COR-L47 (cell line): ENCODE data around the gene CTNNBL1.
A peak's percentile ranks its signal among the peaks of the same experiment; 100 is the strongest.

Experiments
- DNase-seq: peaks from one replicate; lab custom pipeline; 2025; lab: John Stamatoyannopoulos, UW

CTNNBL1 gene

DNA sequence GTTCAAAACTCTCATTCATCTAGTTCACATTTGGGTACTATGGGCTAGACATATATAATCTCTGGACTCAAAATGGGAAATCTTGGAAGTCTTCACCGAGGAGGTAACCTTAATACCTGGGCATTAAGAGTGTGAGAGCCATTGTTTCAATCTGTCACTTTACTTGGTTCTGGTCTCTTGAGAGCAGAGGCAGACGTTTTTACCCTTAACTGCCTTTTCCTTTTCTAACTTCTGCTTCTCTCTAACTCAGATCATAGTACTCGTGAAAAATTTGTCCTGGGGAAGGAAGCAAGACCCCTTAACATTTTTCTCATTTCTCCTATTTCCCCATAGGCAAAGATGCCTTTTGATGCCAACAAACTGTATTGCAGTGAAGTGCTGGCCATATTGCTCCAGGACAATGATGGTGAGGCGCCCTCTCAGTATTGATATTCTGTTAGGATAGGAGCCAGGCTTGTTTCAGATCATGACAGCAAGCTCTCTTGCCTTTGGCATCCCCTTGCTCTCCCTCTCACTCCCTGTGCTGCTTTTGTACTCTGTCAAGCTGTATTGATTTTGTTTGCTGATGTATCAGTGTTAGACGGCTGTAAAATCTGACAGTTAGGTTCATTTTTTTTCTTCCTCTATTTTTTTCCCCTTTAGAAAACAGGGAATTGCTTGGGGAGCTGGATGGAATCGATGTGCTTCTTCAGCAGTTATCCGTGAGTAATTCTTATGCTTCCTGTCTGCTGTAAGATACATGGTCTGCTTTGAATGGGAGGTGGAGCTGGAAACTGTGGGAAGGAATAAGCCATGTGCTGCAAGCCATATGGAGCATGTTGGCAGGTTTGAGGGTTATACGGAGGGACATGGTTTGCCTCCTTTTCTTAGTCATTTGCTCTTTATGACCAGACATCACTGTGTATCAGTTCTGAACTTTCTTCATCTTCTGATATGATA is 83.5 kb downstream of the CTNNBL1 start:
- no peak for DNase-seq

DNA sequence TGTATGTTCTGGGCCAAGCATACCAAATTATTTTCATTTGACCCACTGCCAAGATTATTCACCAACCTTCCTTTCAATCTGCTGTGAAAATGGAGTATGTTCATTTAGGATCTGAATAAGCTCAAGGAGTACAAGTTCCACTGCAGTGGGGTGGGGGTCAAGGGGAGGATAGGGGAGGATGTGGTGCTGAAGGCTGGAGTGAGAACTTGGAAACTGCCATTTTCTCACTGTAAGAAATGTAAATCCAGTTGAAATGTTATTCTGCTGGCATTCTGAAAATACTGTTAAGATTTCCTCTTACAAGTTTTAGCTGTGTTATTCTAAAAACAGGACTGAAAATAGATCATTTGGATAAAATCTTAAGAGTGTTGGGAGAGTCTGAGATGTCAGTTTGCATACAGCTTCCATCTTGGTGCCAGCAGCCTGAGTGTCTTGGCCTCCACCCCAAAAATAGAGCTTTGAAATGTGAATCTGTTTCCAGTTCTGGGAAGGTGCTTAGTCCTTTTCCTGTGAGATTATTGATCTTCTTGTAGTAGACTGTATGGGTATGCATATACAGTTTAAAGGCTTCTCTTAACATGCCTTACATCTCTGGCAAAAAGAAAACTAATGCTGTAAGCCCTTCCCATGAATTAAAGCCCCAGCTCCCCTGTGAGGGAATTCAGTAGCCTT is 84.3 kb downstream of the CTNNBL1 start:
- DNase-seq = no peak

GRCh38 chr20:37781626-37782025 is 87.8 kb downstream of the CTNNBL1 start:
- no peak for DNase-seq

DNA sequence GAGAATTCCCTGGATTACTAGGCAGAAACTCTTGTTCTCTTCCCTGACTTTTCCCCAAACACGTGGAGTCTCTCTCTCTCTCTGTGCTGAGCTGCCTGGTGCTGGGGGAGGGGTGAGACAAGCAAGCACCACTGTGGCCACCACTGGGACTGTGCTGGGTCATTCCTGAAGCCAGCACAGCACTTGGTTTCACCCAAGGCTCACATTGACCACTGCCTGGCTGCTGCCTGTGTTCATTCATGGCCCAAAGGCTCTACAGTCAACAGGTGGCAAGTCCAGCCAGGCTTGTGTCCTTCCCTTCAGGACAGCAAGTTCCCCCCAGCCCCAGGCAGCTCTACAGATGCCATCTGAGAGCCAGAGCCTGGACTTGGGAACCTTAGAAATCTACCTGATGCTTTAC is 92.2 kb downstream of the CTNNBL1 start:
- no peak for DNase-seq

DNA sequence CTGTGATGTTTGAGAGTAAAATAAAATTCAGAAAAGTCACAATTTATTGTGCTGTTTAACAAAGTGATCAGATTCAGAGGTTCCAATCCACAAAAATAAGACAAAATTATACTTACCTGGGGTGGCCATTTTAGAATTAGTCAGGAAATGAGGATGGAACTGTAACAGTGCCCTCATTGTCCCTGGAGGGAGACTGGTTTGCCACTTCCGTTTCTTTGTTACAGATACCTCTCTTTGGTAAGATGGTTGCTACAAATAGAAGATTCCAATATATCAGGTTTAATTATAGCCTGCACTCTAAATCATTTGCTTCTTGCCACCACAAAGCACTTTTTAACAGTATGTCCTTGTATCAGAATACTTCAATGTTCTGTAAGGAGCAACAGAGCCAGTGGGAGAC is 95.6 kb downstream of the CTNNBL1 start:
- no peak for DNase-seq

DNA sequence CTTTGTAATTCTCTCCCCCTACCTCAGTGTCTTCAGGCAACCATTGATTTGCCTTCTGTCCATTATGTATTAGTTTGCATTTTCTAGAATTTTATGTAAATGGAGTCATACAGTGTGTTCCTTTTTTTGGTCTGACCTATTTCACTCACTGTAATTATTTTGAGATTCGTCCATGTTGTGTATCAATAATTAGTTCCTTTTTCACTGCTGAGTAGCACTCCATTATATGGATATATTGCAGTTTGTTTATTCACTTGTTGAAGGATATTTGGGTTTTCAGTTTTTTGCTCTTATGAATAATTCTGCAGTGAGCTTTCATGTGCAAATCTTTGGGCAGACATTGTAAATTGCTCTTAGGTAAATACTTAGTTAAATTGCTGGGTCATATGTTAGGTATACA is 97.1 kb downstream of the CTNNBL1 start:
- no peak for DNase-seq

DNA sequence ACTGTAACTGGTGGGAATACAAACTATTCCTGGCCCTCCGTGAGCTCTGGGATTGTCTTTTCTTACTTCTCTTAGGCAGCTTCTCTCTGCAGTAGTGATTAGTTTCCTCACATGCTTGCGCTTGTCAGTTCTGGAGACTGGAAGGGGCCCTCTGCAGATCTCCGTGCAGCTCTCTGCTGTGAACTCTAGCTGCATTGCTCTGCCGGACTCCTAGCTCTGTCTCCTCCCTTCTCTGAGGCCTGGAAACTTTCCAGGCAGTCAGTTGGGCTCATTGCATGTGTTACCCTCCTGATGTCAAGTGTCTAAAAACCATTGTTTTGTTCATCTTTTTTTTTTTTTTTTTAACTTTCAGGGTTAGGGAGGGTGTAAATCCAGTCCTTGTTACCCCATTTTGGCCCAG is 102.3 kb downstream of the CTNNBL1 start:
- no peak for DNase-seq

DNA sequence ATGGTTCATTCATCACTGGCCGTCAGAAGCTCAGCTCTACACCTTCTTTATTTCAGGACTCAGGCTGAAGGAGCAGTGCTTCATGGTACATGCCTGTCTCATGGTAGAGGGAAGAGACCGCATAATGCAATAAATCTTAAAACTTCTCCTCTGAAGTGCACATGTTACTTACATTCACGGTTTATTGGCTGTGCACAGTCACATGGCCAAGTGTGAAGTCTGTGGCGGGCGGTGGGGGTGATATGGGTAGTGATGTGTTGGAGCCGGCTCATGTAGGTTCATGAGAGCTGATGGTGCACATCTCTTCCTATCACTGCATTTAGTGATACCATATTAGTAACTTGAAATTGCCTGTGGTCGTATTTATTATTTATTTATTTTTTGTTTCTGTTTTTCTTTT is 102.9 kb downstream of the CTNNBL1 start:
- no peak for DNase-seq

DNA sequence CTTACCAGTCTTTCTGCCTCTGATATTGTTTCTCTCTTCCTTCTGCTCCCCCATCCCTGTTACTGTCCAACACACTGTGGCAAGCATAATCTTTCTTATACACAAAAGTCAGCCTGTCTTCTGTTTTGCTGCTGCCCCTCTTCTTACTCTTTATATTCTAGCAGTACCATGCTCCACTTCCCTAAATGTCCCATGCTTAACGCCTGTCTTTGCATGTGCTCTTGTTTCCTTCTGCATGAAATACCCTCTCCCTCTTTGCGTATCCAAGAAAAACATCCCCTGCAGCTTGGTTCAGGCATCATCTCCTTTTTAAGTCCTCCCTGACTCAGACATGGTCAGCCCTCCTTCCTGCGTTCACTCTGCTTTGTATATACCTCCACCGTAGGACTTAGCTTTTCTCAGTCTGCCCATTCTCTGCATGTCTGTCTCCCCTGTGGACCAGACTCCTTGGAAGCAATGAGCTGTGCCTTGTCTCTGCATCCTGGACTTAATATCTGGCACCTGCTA is 103.9 kb downstream of the CTNNBL1 start:
- peak; percentile 11 for DNase-seq

DNA sequence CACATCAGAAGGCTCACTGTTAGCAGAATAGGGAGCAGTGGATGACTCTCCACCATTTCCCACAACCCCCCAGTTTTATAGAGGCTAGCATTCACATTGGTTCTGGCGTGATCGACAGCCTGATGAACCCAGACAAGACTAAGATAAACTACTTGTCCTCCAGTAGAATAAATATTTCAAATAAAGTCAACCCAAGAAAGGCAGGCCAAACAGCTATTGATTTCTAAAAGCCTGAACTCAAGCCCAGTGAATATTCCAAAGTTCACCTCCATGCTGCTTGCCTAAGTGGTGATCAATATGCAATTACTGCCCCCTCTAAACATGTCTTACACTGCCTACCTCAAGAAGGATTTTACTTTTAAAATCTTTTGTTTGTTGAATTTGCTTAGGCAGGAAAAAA is 104.5 kb downstream of the CTNNBL1 start:
- DNase-seq = no peak

DNA sequence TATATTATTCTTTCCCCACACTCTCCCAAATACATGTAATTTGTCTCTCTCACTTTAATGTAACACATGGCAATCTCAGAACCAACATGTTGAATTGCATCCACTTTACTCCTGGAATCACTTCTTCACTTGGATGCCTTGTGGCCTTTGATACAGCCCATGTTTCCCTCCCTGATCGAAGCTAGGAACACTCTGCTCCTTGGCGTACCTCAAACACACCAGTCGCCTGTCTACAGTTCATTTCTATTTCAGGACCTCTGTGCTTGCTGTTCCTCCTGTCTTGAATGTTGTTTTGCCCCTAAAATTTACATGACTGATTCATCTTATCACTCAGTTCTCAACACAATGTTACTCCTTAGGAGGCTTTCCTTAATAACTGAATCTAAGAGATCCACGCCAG is 106.8 kb downstream of the CTNNBL1 start:
- DNase-seq = no peak

DNA sequence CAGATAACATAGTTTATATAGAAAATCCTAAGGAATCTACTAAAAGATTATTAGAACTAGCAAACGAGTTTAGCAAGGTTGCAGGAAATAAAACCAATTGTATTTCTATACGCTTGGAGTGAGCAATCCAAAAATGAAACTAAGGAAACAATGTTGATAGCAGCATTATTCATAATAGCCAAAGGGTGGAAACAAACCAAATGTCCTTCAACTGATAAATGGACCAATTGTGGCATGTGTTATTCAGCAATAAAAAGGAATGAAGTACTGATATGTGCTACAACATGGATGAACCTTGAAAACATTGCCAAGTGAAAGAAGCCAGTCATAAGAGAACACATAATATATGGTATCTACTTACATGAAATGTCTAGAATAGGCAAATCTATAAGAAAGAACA is 108.1 kb downstream of the CTNNBL1 start:
- DNase-seq = no peak

DNA sequence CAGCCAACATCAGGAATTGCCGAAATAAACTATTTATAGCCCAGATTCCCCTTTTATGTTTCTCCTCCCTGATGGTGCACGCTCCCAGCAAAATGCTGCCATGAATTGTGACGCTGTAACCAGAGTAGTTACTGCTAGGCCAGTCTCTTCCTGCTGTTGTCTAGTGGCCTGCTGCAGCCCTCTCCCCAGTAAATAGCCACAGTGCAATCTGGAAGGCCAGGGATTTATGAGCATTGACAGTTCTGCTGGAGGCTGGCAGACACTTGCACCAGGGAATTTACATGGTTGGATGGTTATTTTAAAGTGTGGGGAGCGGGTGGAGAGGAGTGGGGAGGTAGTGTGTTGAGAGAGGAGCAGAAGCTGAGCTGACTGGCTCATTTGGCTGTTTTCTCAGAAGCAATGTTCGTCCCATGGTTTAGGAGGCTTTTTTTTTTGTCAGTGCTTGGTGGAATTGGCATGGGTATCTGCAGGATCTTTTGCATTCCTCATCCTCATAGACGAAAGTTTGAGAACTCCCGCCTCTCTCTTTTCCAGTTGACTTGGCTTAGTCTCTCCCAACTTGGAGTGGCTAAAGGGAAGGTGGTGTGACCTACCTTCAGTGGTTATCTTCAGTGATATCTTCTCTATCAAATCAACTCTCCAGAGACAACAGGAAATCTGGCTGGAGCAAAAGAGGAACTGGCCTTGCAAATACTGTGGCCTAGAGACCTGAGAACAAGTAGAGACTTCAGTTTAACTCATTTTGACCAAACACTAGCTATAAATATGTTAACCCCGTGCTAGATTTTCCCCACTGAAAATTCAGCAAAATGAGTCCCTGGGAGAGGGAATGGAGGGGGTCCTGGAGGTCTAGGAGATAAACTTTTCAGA is 109.8 kb downstream of the CTNNBL1 start:
- DNase-seq = no peak

DNA sequence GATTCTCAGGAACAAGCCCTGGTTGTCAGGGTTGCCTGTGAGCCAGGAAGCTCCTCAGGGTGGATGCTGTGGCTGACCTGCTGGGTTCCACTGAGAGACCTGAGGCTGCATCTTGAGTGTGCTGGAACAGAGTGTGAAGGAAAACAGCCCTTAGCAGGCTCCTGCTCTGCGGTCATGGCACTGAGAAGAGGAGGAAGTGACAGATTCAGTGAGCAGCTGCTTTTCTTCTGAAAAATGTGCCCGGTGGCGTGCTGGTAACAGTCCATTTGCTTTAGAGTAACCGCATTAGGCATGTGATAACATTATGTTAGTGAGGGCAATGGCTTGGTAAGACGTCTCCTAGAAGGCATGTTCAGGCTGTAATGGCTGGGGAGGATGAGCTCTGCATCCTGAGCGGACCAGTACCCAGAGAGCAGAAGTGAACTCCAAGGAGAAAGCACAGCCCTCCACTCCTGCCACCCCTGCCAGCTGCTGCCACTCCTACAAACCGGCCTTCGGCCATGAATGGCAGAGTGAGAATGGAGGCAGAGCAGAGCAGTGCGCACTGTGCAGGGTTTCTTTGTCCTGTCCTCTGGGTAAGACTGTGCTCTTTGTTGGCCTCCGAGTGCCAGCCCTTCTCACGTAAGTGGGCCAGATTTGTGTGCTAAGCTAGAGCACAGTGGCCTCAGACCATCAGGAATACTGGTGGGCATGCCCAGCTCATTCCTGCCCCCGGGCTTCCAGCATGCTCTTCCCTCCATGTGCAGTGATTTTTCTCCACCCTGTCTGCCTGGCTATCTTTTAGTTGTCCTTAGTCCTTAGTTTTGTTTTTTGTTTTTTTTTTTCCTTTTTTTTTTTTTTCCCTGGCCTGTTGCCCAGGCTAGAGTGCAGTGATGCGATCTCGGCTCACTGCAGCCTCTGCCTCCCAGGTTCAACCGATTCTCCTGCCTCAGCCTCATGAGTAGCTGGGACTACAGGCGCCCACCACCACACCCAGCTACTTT is 111.0 kb downstream of the CTNNBL1 start:
- DNase-seq = no peak

- no peak for DNase-seq
Measured at GRCh38 chr20:37807471-37808232, 113.8 kb downstream of the CTNNBL1 start.

DNA sequence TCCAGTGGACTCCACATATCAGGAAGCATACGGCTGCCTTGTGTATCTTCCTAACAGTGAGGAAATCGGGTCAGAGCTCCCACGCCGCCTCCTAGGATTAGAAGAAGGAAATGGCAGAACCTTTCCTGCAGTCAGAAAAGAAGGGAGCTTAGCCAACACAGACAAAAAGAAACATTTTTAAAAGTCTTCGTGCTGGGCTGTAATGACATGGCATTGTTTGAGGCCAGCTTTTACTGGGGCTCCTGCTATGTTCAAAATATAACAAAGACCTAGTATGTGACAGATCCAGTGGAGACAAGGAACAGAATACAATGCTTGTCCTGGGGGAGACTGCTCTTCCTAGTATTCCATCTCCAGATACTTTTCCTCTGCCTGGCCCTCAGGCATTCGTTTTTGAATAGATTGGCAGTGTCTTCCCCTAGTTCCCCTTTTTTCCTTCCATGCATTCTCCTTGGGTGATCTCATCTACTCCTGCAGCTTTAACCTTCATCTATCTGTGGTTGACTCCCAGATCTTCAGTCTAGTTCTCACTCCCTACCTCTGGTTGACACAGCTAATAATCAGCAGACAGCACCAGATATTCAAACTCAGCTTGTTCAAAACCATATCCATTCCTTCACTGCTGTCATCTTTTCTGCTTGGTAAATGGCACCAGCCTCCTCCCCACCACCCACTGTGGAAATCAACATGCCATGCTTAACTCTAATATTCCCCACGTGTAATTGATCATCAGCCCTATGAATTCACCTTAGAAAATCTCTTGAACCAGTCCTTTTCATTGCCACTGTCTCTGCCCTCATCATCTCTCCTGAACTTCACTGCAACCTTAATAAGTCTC is 114.6 kb downstream of the CTNNBL1 start:
- no peak for DNase-seq

- no peak for DNase-seq
Measured at GRCh38 chr20:37810027-37810426, 116.2 kb downstream of the CTNNBL1 start.

DNA sequence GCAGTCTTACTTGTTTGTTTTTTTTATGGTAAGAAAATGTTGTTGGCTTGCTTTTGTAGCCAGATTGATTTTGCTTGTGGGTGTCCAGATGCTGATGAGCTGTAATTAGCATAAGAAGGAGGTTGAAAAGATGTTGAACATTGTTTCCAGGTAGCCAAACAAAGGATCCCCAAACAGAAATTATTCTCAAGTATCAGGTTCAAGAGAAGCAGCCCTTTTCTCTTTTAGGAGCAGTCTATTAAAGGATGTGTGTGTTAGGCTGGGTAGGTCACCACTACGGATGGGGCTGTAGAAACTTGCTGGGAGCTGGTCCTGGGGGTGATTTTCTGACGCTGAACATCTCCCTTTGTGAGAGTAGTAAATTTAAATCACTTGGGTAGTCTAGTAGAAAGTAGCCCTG is 122.2 kb downstream of the CTNNBL1 start:
- DNase-seq = peak; percentile 60

DNA sequence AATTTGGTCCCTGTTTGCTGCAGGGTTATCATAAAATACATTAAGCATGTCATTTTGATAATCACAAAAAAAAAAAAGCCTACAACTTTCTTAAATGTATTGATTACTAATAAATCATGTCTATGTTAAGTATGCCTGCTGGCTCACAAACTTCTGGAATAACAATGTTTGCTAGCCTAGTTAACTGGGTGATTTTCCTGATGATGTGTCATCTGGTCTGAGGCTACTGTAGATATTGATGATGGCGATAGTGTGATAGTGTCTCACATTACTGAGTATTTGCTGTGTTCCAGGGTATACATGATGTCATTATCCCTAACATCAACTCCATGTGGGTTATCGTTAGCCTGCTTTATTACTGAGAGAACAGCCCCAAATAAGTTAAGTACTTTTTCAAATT is 122.9 kb downstream of the CTNNBL1 start:
- no peak for DNase-seq
